H1 (cell line): ENCODE results near the gene CACNA2D3. TPM values are rescaled to one million over a fixed set of nuclear protein-coding genes. Genes with fewer than 3 reads are reported as not detected.
A peak's percentile ranks its signal among the peaks of the same experiment; 100 is the strongest.

Source experiments
- CTCF ChIA-PET: fragments of 300-600 bp; sonication (Branson Sonifier 250); formaldehyde crosslinking; loops from one replicate; lab custom pipeline; 2021; ENCODE audit not compliant: partially characterized antibody; lab: Charles Lee
- POLR2A ChIA-PET: fragments of 300-600 bp; sonication (Branson Sonifier 250); formaldehyde crosslinking; loops from one replicate; lab custom pipeline; 2021; ENCODE audit warnings: inconsistent platforms; ENCODE audit not compliant: partially characterized antibody; lab: Charles Lee
- DNase-seq, 2 experiments: peaks; one replicate each; pipeline versions ENCODE4 v3.0.0 to v3.0.0-alpha.2; 2010 to 2022; ENCODE audit warnings: low spot score in 2 of 2, low read depth in 1 of 2, mixed read lengths in 1 of 2
- FAIRE-seq: peaks from 2 replicates; lab custom pipeline; 2011; peaks lifted over from hg19 to GRCh38; lab: Jason Lieb, UNC
- H2AFZ ChIP-seq: 2 replicates; pipeline ENCODE4 v1.8.1; 2012; ENCODE audit warnings: low read length, inconsistent platforms
- H2AK5ac ChIP-seq: 2 replicates; pipeline ENCODE4 v1.6.1; 2013; ENCODE audit warnings: low read depth, low read length
- H2BK120ac ChIP-seq: replicated peaks from 2 replicates; pipeline ENCODE3; 2013; ENCODE audit warnings: low read depth, low read length, inconsistent platforms
- H2BK12ac ChIP-seq: 2 replicates; pipeline ENCODE4 v1.6.1; 2013; ENCODE audit warnings: low read depth, low read length
- H2BK15ac ChIP-seq: 2 replicates; pipeline ENCODE4 v1.6.1; 2013; ENCODE audit warnings: low read length
- H2BK20ac ChIP-seq: 2 replicates; pipeline ENCODE4 v1.6.1; 2013; ENCODE audit warnings: low read length
- H2BK5ac ChIP-seq: 2 replicates; pipeline ENCODE4 v1.6.1; 2013; ENCODE audit warnings: low read depth, low read length
- H3K14ac ChIP-seq: 2 replicates; pipeline ENCODE4 v1.6.1; 2013; ENCODE audit warnings: inconsistent platforms; ENCODE audit not compliant: insufficient read length
- H3K18ac ChIP-seq: 2 replicates; pipeline ENCODE4 v1.6.1; 2013; ENCODE audit warnings: low read length; ENCODE audit errors: extremely low read depth
- H3K23ac ChIP-seq: 2 replicates; pipeline ENCODE4 v1.6.1; 2013; ENCODE audit warnings: inconsistent platforms; ENCODE audit not compliant: insufficient read length
- H3K23me2 ChIP-seq: 2 replicates; pipeline ENCODE4 v1.6.1; 2013; ENCODE audit warnings: low read depth, low read length
- H3K27ac ChIP-seq: 2 replicates; pipeline ENCODE4 v1.6.1; 2011; ENCODE audit warnings: low read depth, low read length, inconsistent platforms
- H3K27me3 ChIP-seq, 4 experiments: replicated peaks in 1 of 4; 1 replicate in 1 of 4; 2 replicates in 3 of 4; pipeline versions ENCODE4 v1.6.1 to v1.8.1; 2011 to 2013; ENCODE audit warnings: low read length in 3 of 4, mild to moderate bottlenecking in 3 of 4, inconsistent platforms in 2 of 4, mixed read lengths in 2 of 4, moderate library complexity in 1 of 4; ENCODE audit not compliant: control insufficient read depth in 3 of 4, insufficient read depth in 3 of 4; ENCODE audit errors: extremely low read depth in 1 of 4
- H3K36me3 ChIP-seq, 4 experiments: 2 replicates each; pipeline versions ENCODE4 v1.6.1 to v1.8.1; 2011 to 2013; ENCODE audit warnings: mild to moderate bottlenecking in 4 of 4, low read length in 3 of 4, moderate library complexity in 2 of 4, control low read depth in 1 of 4, inconsistent platforms in 1 of 4; ENCODE audit not compliant: insufficient read depth in 4 of 4, control insufficient read depth in 2 of 4
- H3K4ac ChIP-seq: replicated peaks from 2 replicates; pipeline ENCODE3; 2013; ENCODE audit warnings: low read length, low read depth, mixed read lengths, inconsistent platforms; ENCODE audit not compliant: insufficient read length
- H3K4me1 ChIP-seq, 4 experiments: replicated peaks in 1 of 4; 1 replicate in 1 of 4; 2 replicates in 3 of 4; pipeline versions ENCODE4 v1.6.1 to v1.8.1; 2011 to 2013; ENCODE audit warnings: low read length in 3 of 4, inconsistent platforms in 2 of 4, mixed read lengths in 1 of 4; ENCODE audit not compliant: insufficient read depth in 4 of 4, control insufficient read depth in 3 of 4
- H3K4me2 ChIP-seq, 2 experiments: 2 replicates each; pipeline versions ENCODE4 v1.6.1 to v1.8.1; 2011 to 2013; ENCODE audit warnings: low read depth in 2 of 2, low read length in 2 of 2, control low read depth in 1 of 2, inconsistent platforms in 1 of 2, mild to moderate bottlenecking in 1 of 2; ENCODE audit not compliant: insufficient read depth in 1 of 2
- H3K4me3 ChIP-seq, 4 experiments: fragments of 200-600, 300-600 bp in 1 of 4; sonication (generic), shearing (Covaris generic), sonication (Bioruptor Twin) in 1 of 4; 2 replicates each; pipeline versions ENCODE4 v1.5.1 to v1.8.1; 2011 to 2016; ENCODE audit warnings: low read length in 4 of 4, low read depth in 3 of 4, control low read depth in 2 of 4, inconsistent platforms in 2 of 4, mild to moderate bottlenecking in 2 of 4, mixed read lengths in 1 of 4, moderate library complexity in 1 of 4; ENCODE audit not compliant: insufficient read depth in 2 of 4; ENCODE audit errors: extremely low read depth in 1 of 4
- H3K56ac ChIP-seq: replicated peaks from 2 replicates; pipeline ENCODE3; 2013; ENCODE audit warnings: low read depth, mild to moderate bottlenecking, mixed read lengths, low read length, inconsistent platforms; ENCODE audit not compliant: insufficient read length
- H3K79me1 ChIP-seq: 2 replicates; pipeline ENCODE4 v1.6.1; 2013; ENCODE audit warnings: low read depth, low read length, control low read depth
- H3K79me2 ChIP-seq, 2 experiments: 2 replicates each; pipeline versions ENCODE4 v1.6.1 to v1.8.1; 2012 to 2013; ENCODE audit warnings: low read length in 2 of 2, mild to moderate bottlenecking in 2 of 2, inconsistent platforms in 1 of 2; ENCODE audit not compliant: insufficient read depth in 2 of 2, control insufficient read depth in 1 of 2
- H3K9ac ChIP-seq, 4 experiments: replicated peaks in 1 of 4; 1 replicate in 1 of 4; 2 replicates in 3 of 4; pipeline versions ENCODE4 v1.6.1 to v1.8.1; 2011 to 2013; ENCODE audit warnings: low read depth in 3 of 4, low read length in 3 of 4, control low read depth in 2 of 4, mild to moderate bottlenecking in 2 of 4, moderate library complexity in 2 of 4, inconsistent platforms in 1 of 4; ENCODE audit errors: extremely low read depth in 1 of 4
- H3K9me3 ChIP-seq, 2 experiments: 2 replicates each; pipeline versions ENCODE4 v1.6.1 to v1.8.1; 2012 to 2013; ENCODE audit warnings: mild to moderate bottlenecking in 2 of 2, moderate library complexity in 2 of 2, control low read depth in 1 of 2, inconsistent platforms in 1 of 2, low read depth in 1 of 2, low read length in 1 of 2, mixed read lengths in 1 of 2; ENCODE audit not compliant: insufficient read depth in 2 of 2
- H4K20me1 ChIP-seq, 2 experiments: replicated peaks in 1 of 2; 2 replicates each; pipeline versions ENCODE3 to v1.8.1; 2011 to 2013; ENCODE audit warnings: inconsistent platforms in 2 of 2, low read length in 2 of 2, mild to moderate bottlenecking in 1 of 2; ENCODE audit not compliant: insufficient read depth in 2 of 2, control insufficient read depth in 1 of 2
- H4K5ac ChIP-seq: 2 replicates; pipeline ENCODE4 v1.6.1; 2013; ENCODE audit warnings: low read length, low read depth, mixed read lengths, inconsistent platforms; ENCODE audit not compliant: insufficient read length
- H4K8ac ChIP-seq: 2 replicates; pipeline ENCODE4 v1.8.0; 2013; ENCODE audit warnings: mild to moderate bottlenecking, moderate library complexity, low read length, inconsistent platforms; ENCODE audit not compliant: insufficient read depth; ENCODE audit errors: extremely low read depth
- H4K91ac ChIP-seq: replicated peaks from 2 replicates; pipeline ENCODE3; 2013; ENCODE audit warnings: low read length, mixed read lengths, inconsistent platforms; ENCODE audit not compliant: insufficient read length
- BCL11A ChIP-seq, 2 experiments: IDR thresholded peaks; one replicate each; pipeline ENCODE4 v1.6.1; 2011; ENCODE audit warnings: low read depth in 2 of 2, low read length in 2 of 2, mild to moderate bottlenecking in 2 of 2
- BRCA1 ChIP-seq: IDR thresholded peaks from 2 replicates; pipeline ENCODE4 v1.6.1; 2012; ENCODE audit warnings: low read depth, low read length, improper control_type of control experiment
- GABPA ChIP-seq: IDR thresholded peaks from 2 replicates; pipeline ENCODE4 v1.6.1; 2011; ENCODE audit warnings: mild to moderate bottlenecking, low read length, moderate library complexity, borderline replicate concordance; ENCODE audit not compliant: insufficient read depth
- MAFK ChIP-seq: IDR thresholded peaks from 2 replicates; pipeline ENCODE4 v1.6.1; 2012; ENCODE audit warnings: low read depth, mild to moderate bottlenecking, improper control_type of control experiment, low read length
- RNF2 ChIP-seq: fragments of 200-900, 300-1000 bp; sonication (generic); IDR thresholded peaks from 2 replicates; pipeline ENCODE4 v1.7.1; 2016; ENCODE audit warnings: borderline replicate concordance, low read depth, mild to moderate bottlenecking, antibody characterized with exemption, low read length; ENCODE audit not compliant: poor library complexity, severe bottlenecking; ENCODE audit errors: missing control alignments
- WGBS, 2 experiments: shearing (Covaris generic) in 1 of 2; methylation state at CpG; one replicate each; pipeline versions ENCODE4 v1.1.6 to v1.1.7; 2013 to 2015; ENCODE audit warnings: low lambda C conversion rate in 2 of 2, mixed read lengths in 2 of 2, inconsistent platforms in 1 of 2, low coverage in 1 of 2, missing lambda C conversion rate in 1 of 2; ENCODE audit not compliant: insufficient replicate concordance in 2 of 2, insufficient coverage in 1 of 2, insufficient read length in 1 of 2; ENCODE audit errors: extremely low coverage in 1 of 2, missing lambda C conversion rate in 1 of 2; 5-methylcytosine and 5-hydroxymethylcytosine counted together
- polyA plus RNA-seq, 7 experiments: library from polyadenylated mRNA; depleted of rRNA in 3 of 7; stranded (reverse) in 5 of 7; unstranded in 2 of 7; fragments of >200 nt in 5 of 7; fragments of 200-250 nt in 2 of 7; gene quantifications; 1 replicate in 5 of 7; 2 replicates in 1 of 7; 4 replicates in 1 of 7; pipeline versions ENCODE4 v1.2.1 to v1.2.3, GENCODE V29; 2011 to 2013; ENCODE audit warnings: missing spikeins in 2 of 7, mixed read lengths in 2 of 7
- total RNA-seq: library from RNA; stranded (reverse); fragmentation: NEBNext Ultra II Directional; extraction: Animal tissue kit (Norgen Biotek cat#: 25700); gene quantifications from 2 replicates; pipeline ENCODE4 v1.2.1, GENCODE V29; 2021

CACNA2D3 gene
- total and polyA plus RNA-seq, 2 of the 8 experiments (the other 6 are each of a cell fraction or from before 2014, with no cell fraction given) = 1.5 to 1.8 TPM

- no peak overlapping the region for H3K27ac ChIP-seq
- H3K27me3 ChIP-seq = no peaks in the 10 kb centered on the region
- ChIA-PET POLR2A (interaction anchor here (1.4 kb wide), 1 partner anchor 9 kb away, joined by 3 read pairs; no protein-coding TSS in a partner anchor), CTCF (interaction anchor here (0.9 kb wide), 1 partner anchor 8 kb away, joined by 3 read pairs; no protein-coding TSS in a partner anchor)
- H3K79me2 ChIP-seq = no peaks in the 10 kb centered on the region
- H2BK120ac ChIP-seq = no peak overlapping the region
- DNase-seq (no peak), FAIRE-seq (no peak)
- H2AFZ ChIP-seq = no peak overlapping the region
- H3K18ac ChIP-seq = no peak overlapping the region
- H3K14ac ChIP-seq = no peak overlapping the region
- H3K9me3 ChIP-seq = peaks cover 0 to 2% of the 10 kb centered on the region in 2 experiments; a peak in 1 of 4 replicates
- H3K23ac ChIP-seq = no peak overlapping the region
- no peak for TF ChIP-seq RNF2
- TF ChIP-seq BCL11A (IDR thresholded peaks at IDR 0.05; ENCODE audit: low read depth in 2 of 2, low read length in 2 of 2) = no peak
- peak; percentile 53 for TF ChIP-seq MAFK
- no peak for TF ChIP-seq GABPA
- no peak for TF ChIP-seq BRCA1
- peaks cover 5% of the 10 kb centered on the region; the same call in 1 of the 2 replicates for H3K79me1 ChIP-seq
- no peak overlapping the region for H3K4me2 ChIP-seq
- H3K9ac ChIP-seq = no peak overlapping the region
- H3K4ac ChIP-seq = no peak overlapping the region
- H2AK5ac ChIP-seq = no peak overlapping the region
- peaks cover 0 to 4% of the 10 kb centered on the region in 2 experiments for H4K20me1 ChIP-seq
- H3K56ac ChIP-seq = no peak overlapping the region
- H4K8ac ChIP-seq = no peak overlapping the region
- H2BK15ac ChIP-seq = no peak overlapping the region
- no peaks in the 10 kb centered on the region; a peak in 1 of 7 replicates for H3K4me1 ChIP-seq
- no peak overlapping the region for H4K5ac ChIP-seq
- H2BK5ac ChIP-seq = no peak overlapping the region
- no peak overlapping the region for H2BK12ac ChIP-seq
- no peaks in the 10 kb centered on the region for H3K36me3 ChIP-seq
- H3K23me2 ChIP-seq = peaks cover 4% of the 10 kb centered on the region; the same call in 1 of the 2 replicates
- WGBS, 2 experiments = 90% methylated on average over 1 of the region's 1 CpG; no CpG with 5 or more reads in 1 of the 2 experiments
- no peak overlapping the region for H3K4me3 ChIP-seq
- no peak overlapping the region for H2BK20ac ChIP-seq
- H4K91ac ChIP-seq = no peak overlapping the region
These were observed 597.6 kb downstream of the CACNA2D3 start for GRCh38 chr3:54719914-54720313.
